SK-N-SH treated with all-trans-retinoic acid at 6 μM for 48 hours (cell line): ENCODE data around the gene STAMBPL1.

Experiments used
- ATAC-seq: fragments of 200-7000 bp; cut with Tn5 transposase; 3 replicates; pipeline ENCODE4 v1.9.1; 2020; ENCODE audit warnings: mild to moderate bottlenecking, moderate library complexity
- ARNTL ChIP-seq: fragments of 450-650 bp; formaldehyde crosslinking; IDR thresholded peaks from 2 replicates; pipeline ENCODE4 v1.5.0; 2020; ENCODE audit warnings: low read depth, mild to moderate bottlenecking, moderate library complexity, borderline replicate concordance
- BACH2 ChIP-seq: fragments of 250-450 bp; sonication (Bioruptor Pico); IDR thresholded peaks from 2 replicates; pipeline ENCODE4 v1.9.0; 2021; ENCODE audit warnings: mild to moderate bottlenecking, borderline replicate concordance
- ESRRG ChIP-seq: fragments of 250-450 bp; sonication (Bioruptor Pico); IDR thresholded peaks from 2 replicates; pipeline ENCODE4 v1.6.1; 2021; ENCODE audit warnings: mild to moderate bottlenecking
- GLIS3 ChIP-seq: fragments of 250-450 bp; sonication (Bioruptor Pico); IDR thresholded peaks from 2 replicates; pipeline ENCODE4 v1.5.0; 2020; ENCODE audit warnings: mild to moderate bottlenecking, moderate library complexity
- ISL1 ChIP-seq: fragments of 250-450 bp; sonication (Bioruptor Pico); IDR thresholded peaks from 2 replicates; pipeline ENCODE4 v2.1.2; 2022; ENCODE audit warnings: mild to moderate bottlenecking, moderate library complexity
- RARB ChIP-seq: fragments of 250-450 bp; sonication (Bioruptor Pico); IDR thresholded peaks from 2 replicates; pipeline ENCODE4 v1.8.0; 2021; ENCODE audit warnings: mild to moderate bottlenecking, moderate library complexity
- SNAI2 ChIP-seq: fragments of 250-450 bp; sonication (Bioruptor Pico); IDR thresholded peaks from 2 replicates; pipeline ENCODE4 v1.5.0; 2020; ENCODE audit warnings: mild to moderate bottlenecking, moderate library complexity
- TCF4 ChIP-seq: fragments of 250-450 bp; sonication (Bioruptor Pico); IDR thresholded peaks from 2 replicates; pipeline ENCODE4 v1.8.0; 2021; ENCODE audit warnings: mild to moderate bottlenecking, moderate library complexity, borderline replicate concordance
- TOX ChIP-seq: fragments of 250-450 bp; sonication (Bioruptor Pico); IDR thresholded peaks from 2 replicates; pipeline ENCODE4 v1.8.0; 2021; ENCODE audit warnings: mild to moderate bottlenecking, moderate library complexity, borderline replicate concordance
- ZC3H10 ChIP-seq: fragments of 250-450 bp; sonication (Bioruptor Pico); IDR thresholded peaks from 2 replicates; pipeline ENCODE4 v1.5.1; 2021; ENCODE audit warnings: mild to moderate bottlenecking, moderate library complexity
- ZFP3 ChIP-seq: fragments of 250-450 bp; sonication (Bioruptor Pico); IDR thresholded peaks from 2 replicates; pipeline ENCODE4 v1.5.0; 2020; ENCODE audit warnings: mild to moderate bottlenecking, moderate library complexity
- ZFP30 ChIP-seq: fragments of 450-650 bp; formaldehyde crosslinking; IDR thresholded peaks from 2 replicates; pipeline ENCODE4 v1.5.0; 2022; ENCODE audit warnings: mild to moderate bottlenecking, moderate library complexity
- ZNF565 ChIP-seq: fragments of 450-650 bp; formaldehyde crosslinking; conservative IDR thresholded peaks from 2 replicates; pipeline ENCODE4 v1.5.0; 2020; ENCODE audit warnings: low read depth, mild to moderate bottlenecking, moderate library complexity
- ZNF70 ChIP-seq: fragments of 450-650 bp; formaldehyde crosslinking; IDR thresholded peaks from 2 replicates; pipeline ENCODE4 v1.5.0; 2020; ENCODE audit warnings: mild to moderate bottlenecking, moderate library complexity
- TF ChIP-seq, protein P1 (sequence below): fragments of 250-450 bp; sonication (Bioruptor Pico); IDR thresholded peaks from 2 replicates; pipeline ENCODE4 v1.5.0; 2020; ENCODE audit warnings: mild to moderate bottlenecking, moderate library complexity
- TF ChIP-seq, protein P2 (sequence below): fragments of 250-450 bp; sonication (Bioruptor Pico); IDR thresholded peaks from 2 replicates; pipeline ENCODE4 v1.5.1; 2021; ENCODE audit warnings: mild to moderate bottlenecking, moderate library complexity
- TF ChIP-seq, protein P3 (sequence below): fragments of 250-450 bp; sonication (Bioruptor Pico); IDR thresholded peaks from 2 replicates; pipeline ENCODE4 v1.8.0; 2020; ENCODE audit warnings: mild to moderate bottlenecking, moderate library complexity, borderline replicate concordance
- TF ChIP-seq, protein P4 (sequence below): fragments of 250-450 bp; sonication (Bioruptor Pico); IDR thresholded peaks from 2 replicates; pipeline ENCODE4 v1.5.1; 2020; ENCODE audit warnings: low read depth, mild to moderate bottlenecking, moderate library complexity

STAMBPL1 gene

DNA sequence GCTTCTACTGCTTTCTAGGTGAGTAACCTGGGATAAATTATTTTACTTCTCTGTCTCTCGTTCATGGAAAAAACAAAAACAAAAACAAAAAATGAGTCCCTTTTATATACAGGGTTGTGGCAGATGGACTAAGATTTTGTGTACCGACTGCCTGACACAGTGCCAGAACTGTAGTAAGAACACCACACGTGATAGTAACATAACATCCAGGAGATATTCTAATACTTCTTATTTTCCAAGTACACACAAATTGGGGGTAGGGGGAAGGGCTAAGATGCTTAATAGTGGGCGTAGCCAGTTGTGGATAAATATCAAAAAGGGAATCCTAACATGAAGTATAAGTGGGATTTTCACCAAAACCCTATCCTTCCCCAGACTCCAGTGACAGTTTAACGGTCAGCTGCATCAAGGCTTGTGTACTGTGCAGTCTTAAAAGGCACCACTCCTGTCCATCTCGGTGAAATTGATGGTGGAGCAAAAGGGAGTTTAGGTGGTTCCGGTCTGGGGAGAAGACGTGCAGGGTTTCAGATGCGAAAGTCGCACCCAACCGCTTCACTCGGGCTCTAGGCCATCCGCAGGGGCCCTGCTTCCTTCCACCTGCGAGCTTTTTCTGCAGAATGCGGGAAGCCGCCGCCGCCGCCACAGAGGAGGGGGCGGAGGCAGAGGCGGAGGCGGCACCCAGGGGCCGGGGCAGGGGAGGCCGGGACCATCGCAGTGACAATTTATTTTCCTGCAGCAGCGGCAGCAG is at the start of gene STAMBPL1:
STAMBPL1 (plus strand) TSS at position 712 of the 748 bp plus-strand sequence. CDS start 21,464 bp downstream, outside the sequence.
- TF ChIP-seq ZFP3 (CRISPR knock-in tag) (peak; percentile 98), BACH2 (CRISPR knock-in tag) (no peak), SNAI2 (CRISPR knock-in tag) (no peak)
- TF ChIP-seq, protein P1, sequence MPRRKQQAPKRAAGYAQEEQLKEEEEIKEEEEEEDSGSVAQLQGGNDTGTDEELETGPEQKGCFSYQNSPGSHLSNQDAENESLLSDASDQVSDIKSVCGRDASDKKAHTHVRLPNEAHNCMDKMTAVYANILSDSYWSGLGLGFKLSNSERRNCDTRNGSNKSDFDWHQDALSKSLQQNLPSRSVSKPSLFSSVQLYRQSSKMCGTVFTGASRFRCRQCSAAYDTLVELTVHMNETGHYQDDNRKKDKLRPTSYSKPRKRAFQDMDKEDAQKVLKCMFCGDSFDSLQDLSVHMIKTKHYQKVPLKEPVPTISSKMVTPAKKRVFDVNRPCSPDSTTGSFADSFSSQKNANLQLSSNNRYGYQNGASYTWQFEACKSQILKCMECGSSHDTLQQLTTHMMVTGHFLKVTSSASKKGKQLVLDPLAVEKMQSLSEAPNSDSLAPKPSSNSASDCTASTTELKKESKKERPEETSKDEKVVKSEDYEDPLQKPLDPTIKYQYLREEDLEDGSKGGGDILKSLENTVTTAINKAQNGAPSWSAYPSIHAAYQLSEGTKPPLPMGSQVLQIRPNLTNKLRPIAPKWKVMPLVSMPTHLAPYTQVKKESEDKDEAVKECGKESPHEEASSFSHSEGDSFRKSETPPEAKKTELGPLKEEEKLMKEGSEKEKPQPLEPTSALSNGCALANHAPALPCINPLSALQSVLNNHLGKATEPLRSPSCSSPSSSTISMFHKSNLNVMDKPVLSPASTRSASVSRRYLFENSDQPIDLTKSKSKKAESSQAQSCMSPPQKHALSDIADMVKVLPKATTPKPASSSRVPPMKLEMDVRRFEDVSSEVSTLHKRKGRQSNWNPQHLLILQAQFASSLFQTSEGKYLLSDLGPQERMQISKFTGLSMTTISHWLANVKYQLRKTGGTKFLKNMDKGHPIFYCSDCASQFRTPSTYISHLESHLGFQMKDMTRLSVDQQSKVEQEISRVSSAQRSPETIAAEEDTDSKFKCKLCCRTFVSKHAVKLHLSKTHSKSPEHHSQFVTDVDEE (CRISPR knock-in tag) = no peak
- TF ChIP-seq, all 23 proteins: peak for 1
- ATAC-seq = peak; percentile 69

DNA sequence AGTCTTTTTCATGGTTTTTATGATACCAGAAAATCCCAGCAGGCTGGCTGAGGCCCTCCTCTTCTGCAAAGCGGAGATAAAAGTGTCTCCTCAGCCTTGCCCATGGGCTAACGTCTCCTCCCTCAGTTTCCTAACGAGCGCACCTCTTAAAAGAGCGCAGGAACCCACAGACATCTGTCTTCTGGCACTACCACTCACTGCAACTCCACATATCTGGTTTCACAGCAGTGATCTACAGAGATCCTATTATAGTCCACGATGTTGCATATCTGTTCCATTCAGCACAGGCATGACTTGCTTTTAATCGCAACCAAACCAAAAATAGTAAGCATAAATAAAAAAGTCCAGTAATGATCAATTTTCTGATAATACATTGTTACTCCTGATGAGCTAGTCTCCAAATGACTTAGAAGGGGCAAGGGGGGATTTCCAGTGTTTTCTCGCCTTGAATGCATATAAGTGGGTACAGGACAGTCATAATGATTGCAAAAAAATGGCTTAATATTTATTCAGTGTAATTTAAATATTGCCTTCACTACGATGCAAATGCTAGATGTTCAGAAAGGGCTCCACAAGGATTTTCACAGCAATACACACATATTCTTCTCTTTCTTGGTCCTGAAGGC is 49.3 kb upstream of the STAMBPL1 start:
- TF ChIP-seq ZC3H10 (CRISPR knock-in tag) = no peak
- TF ChIP-seq ZFP3 (CRISPR knock-in tag) = no peak
- no peak for TF ChIP-seq ZNF565 (CRISPR knock-in tag)
- TF ChIP-seq ZNF70 = no peak
- no peak for TF ChIP-seq ESRRG
- no peak for TF ChIP-seq TCF4
- TF ChIP-seq, protein P2, sequence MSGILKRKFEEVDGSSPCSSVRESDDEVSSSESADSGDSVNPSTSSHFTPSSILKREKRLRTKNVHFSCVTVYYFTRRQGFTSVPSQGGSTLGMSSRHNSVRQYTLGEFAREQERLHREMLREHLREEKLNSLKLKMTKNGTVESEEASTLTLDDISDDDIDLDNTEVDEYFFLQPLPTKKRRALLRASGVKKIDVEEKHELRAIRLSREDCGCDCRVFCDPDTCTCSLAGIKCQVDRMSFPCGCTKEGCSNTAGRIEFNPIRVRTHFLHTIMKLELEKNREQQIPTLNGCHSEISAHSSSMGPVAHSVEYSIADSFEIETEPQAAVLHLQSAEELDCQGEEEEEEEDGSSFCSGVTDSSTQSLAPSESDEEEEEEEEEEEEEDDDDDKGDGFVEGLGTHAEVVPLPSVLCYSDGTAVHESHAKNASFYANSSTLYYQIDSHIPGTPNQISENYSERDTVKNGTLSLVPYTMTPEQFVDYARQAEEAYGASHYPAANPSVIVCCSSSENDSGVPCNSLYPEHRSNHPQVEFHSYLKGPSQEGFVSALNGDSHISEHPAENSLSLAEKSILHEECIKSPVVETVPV (CRISPR knock-in tag) = no peak
- ATAC-seq = no peak

DNA sequence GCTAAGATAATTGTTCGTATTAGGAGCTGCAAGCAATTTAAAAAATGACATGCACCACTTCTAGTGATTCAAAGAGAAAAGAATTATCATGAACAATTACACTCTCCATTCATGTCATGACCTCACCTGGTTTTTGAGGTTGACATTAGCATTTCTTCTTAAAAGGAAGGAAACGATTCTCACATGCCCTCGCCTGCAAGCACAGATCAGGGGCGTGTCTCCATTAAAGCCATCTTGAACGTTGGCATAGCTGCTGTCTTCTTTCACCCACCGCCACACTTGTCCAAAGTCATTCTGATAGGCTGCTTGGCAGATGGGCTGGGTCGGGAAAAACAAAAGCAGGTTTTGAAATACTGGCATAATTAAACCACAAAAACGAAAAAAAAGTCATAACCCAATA is 48.3 kb upstream of the STAMBPL1 start:
- ATAC-seq = no peak
- TF ChIP-seq RARB (CRISPR knock-in tag) = no peak
- no peak for TF ChIP-seq ISL1 (CRISPR knock-in tag)
- no peak for TF ChIP-seq ZNF70
- TF ChIP-seq SNAI2 (CRISPR knock-in tag) = no peak
- no peak for TF ChIP-seq TOX (CRISPR knock-in tag)
- TF ChIP-seq, protein P3, sequence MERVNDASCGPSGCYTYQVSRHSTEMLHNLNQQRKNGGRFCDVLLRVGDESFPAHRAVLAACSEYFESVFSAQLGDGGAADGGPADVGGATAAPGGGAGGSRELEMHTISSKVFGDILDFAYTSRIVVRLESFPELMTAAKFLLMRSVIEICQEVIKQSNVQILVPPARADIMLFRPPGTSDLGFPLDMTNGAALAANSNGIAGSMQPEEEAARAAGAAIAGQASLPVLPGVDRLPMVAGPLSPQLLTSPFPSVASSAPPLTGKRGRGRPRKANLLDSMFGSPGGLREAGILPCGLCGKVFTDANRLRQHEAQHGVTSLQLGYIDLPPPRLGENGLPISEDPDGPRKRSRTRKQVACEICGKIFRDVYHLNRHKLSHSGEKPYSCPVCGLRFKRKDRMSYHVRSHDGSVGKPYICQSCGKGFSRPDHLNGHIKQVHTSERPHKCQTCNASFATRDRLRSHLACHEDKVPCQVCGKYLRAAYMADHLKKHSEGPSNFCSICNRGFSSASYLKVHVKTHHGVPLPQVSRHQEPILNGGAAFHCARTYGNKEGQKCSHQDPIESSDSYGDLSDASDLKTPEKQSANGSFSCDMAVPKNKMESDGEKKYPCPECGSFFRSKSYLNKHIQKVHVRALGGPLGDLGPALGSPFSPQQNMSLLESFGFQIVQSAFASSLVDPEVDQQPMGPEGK (CRISPR knock-in tag) = no peak
- TF ChIP-seq, protein P4, sequence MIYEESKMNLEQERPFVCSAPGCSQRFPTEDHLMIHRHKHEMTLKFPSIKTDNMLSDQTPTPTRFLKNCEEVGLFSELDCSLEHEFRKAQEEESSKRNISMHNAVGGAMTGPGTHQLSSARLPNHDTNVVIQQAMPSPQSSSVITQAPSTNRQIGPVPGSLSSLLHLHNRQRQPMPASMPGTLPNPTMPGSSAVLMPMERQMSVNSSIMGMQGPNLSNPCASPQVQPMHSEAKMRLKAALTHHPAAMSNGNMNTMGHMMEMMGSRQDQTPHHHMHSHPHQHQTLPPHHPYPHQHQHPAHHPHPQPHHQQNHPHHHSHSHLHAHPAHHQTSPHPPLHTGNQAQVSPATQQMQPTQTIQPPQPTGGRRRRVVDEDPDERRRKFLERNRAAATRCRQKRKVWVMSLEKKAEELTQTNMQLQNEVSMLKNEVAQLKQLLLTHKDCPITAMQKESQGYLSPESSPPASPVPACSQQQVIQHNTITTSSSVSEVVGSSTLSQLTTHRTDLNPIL = no peak
- TF ChIP-seq GLIS3 (CRISPR knock-in tag) = no peak
- TF ChIP-seq BACH2 (CRISPR knock-in tag) = no peak
- TF ChIP-seq, protein P2 (CRISPR knock-in tag) = no peak
- no peak for TF ChIP-seq ARNTL
- no peak for TF ChIP-seq ZFP30 (CRISPR knock-in tag)
- TF ChIP-seq, protein P1 (CRISPR knock-in tag) = no peak
- TF ChIP-seq ESRRG = no peak
